Astrocyte of the hippocampus (primary cell): Measurements from ENCODE around the gene USP10.

Experiments used
- DNase-seq: peaks from one replicate; pipeline ENCODE4 v3.0.0; 2011; ENCODE audit warnings: low read depth, low spot score

Gene USP10

GRCh38 chr16:84699712-84700445, at the start of gene USP10:
Gene USP10, plus strand, starts transcription at chr16:84700000. Its CDS starts 91 bp downstream, at chr16:84700091.
- DNase-seq: peak; percentile 96

GRCh38 chr16:84650062-84650991, 49.5 kb upstream of the USP10 start:
- peak; percentile 51 for DNase-seq

GRCh38 chr16:84652566-84652965, 47.2 kb upstream of the USP10 start:
- DNase-seq: no peak

- no peak for DNase-seq
Measured at GRCh38 chr16:84654238-84654637, 45.6 kb upstream of the USP10 start.

GRCh38 chr16:84654998-84655397, 44.8 kb upstream of the USP10 start:
- DNase-seq: no peak

GRCh38 chr16:84656649-84657048, 43.2 kb upstream of the USP10 start:
- no peak for DNase-seq

GRCh38 chr16:84657229-84657837, 42.5 kb upstream of the USP10 start:
- DNase-seq: no peak

GRCh38 chr16:84658690-84659089, 41.1 kb upstream of the USP10 start:
- DNase-seq: no peak

GRCh38 chr16:84659656-84660300, 40.0 kb upstream of the USP10 start:
- no peak for DNase-seq

GRCh38 chr16:84660973-84661372, 38.8 kb upstream of the USP10 start:
- DNase-seq: peak; percentile 30

- DNase-seq: no peak
Measured at GRCh38 chr16:84661418-84662060, 38.3 kb upstream of the USP10 start.

- no peak for DNase-seq
Measured at GRCh38 chr16:84662471-84662870, 37.3 kb upstream of the USP10 start.

- no peak for DNase-seq
Measured at GRCh38 chr16:84663433-84664101, 36.2 kb upstream of the USP10 start.

- no peak for DNase-seq
Measured at GRCh38 chr16:84665359-84665758, 34.4 kb upstream of the USP10 start.

- DNase-seq: no peak
Measured at GRCh38 chr16:84665843-84666242, 34.0 kb upstream of the USP10 start.

GRCh38 chr16:84667600-84668309, 32.0 kb upstream of the USP10 start:
- DNase-seq: no peak

GRCh38 chr16:84670063-84670462, 29.7 kb upstream of the USP10 start:
- no peak for DNase-seq

- DNase-seq: peak; percentile 80
Measured at GRCh38 chr16:84672276-84673202, 27.3 kb upstream of the USP10 start.

- DNase-seq: no peak
Measured at GRCh38 chr16:84673203-84673535, 26.6 kb upstream of the USP10 start.
